Measurements from ENCODE around the gene C5. TPM values are rescaled to one million over a fixed set of nuclear protein-coding genes. Genes with fewer than 3 reads are reported as not detected.

C5 gene
- total RNA-seq, 1 experiment from 2014 or later = 0.66 TPM

- TF ChIP-seq YY1 (IDR thresholded peaks at IDR 0.05; ENCODE audit: extremely low read depth, insufficient replicate concordance, low read depth, low read length) = peak; percentile 85
- TF ChIP-seq FOSL1 (IDR thresholded peaks at IDR 0.05; ENCODE audit: low read depth) = no peak
- TF ChIP-seq TCF7L2 (IDR thresholded peaks at IDR 0.05; ENCODE audit: borderline replicate concordance, extremely low read depth, insufficient read depth, insufficient read length) = peak; percentile 77
These were observed 24.5 kb upstream of the C5 start, which contains the start of gene CNTRL (continued) for GRCh38 chr9:121074370-121075250.

GRCh38 chr9:121073038-121073437 lies 23.0 kb upstream of the C5 start:
- no peaks in the 10 kb centered on the region for H4K20me1 ChIP-seq (ENCODE audit: insufficient read depth)
- intact Hi-C loops (cut with micrococcal nuclease) = no loop called here
- no peak for ATAC-seq
- no peaks in the 10 kb centered on the region for H3K9me2 ChIP-seq (ENCODE audit: insufficient read depth)
- H3K4me2 ChIP-seq (ENCODE audit: low read length) = no peak overlapping the region
- H3K27ac ChIP-seq (ENCODE audit: low read depth, low read length) = no peak overlapping the region
- H3K4me3 ChIP-seq (replicated peaks in 1 of 2; ENCODE audit: low read depth in 1 of 2, low read length in 2 of 2) = no peak overlapping the region
- H3K4me1 ChIP-seq (ENCODE audit: control insufficient read depth in 1 of 2, insufficient read depth in 2 of 2, low read length in 2 of 2) = peaks cover 0 to 20% of the 10 kb centered on the region in 2 experiments; a peak in 2 of 4 replicates
- peaks cover 3% of the 10 kb centered on the region; the same call in 1 of the 2 replicates for H3K27me3 ChIP-seq (ENCODE audit: insufficient read depth, low read length)
- H3K9ac ChIP-seq (ENCODE audit: low read length) = no peak overlapping the region
- no peaks in the 10 kb centered on the region for H3K9me3 ChIP-seq (ENCODE audit: control insufficient read depth in 1 of 2, insufficient read depth in 1 of 2, low read depth in 1 of 2, low read length in 2 of 2)
- no TSS peak for BruUV-seq (replicated peaks)
- no peak overlapping the region for H2AFZ ChIP-seq (ENCODE audit: low read depth, low read length, poor library complexity, severe bottlenecking)
- ChIA-PET RAD21 (ENCODE audit: low non-redundant PET in 1 of 2, low total read pairs in 2 of 2, uncharacterized antibody in 2 of 2, unreplicated experiment in 2 of 2) (no interaction called here), CTCF (interaction anchor here (0.6 to 1.4 kb wide), 4 partner anchors 13 to 318 kb away, joined by 4 to 6 read pairs (median 4); no protein-coding TSS in a partner anchor), POLR2A (interaction anchor here (0.6 kb wide), 1 partner anchor 393 kb away, joined by 3 read pairs; no protein-coding TSS in a partner anchor)
- no peaks in the 10 kb centered on the region for H3K36me3 ChIP-seq (ENCODE audit: control insufficient read depth in 1 of 2, insufficient read depth in 2 of 2, low read length in 2 of 2)
- TF ChIP-seq JUND (IDR thresholded peaks at IDR 0.05) = no peak
- no peak for TF ChIP-seq CBX3 (IDR thresholded peaks at IDR 0.05; ENCODE audit: low read depth)
- TF ChIP-seq FOSL1 (IDR thresholded peaks at IDR 0.05; ENCODE audit: low read depth) = no peak
- no peak for DNase-seq (ENCODE audit: low read depth, low spot score)
- no peaks in the 10 kb centered on the region for H3K79me2 ChIP-seq (ENCODE audit: insufficient read depth, low read length)

Data from HCT116 (cell line).